ENCODE results near the gene GGTLC2. TPM values are rescaled to one million over a fixed set of nuclear protein-coding genes. Genes with fewer than 3 reads are reported as not detected.

The GGTLC2 gene
- polyA plus RNA-seq, 1 donor from 2014 or later = not detected

- Histone ChIP-seq H2AFZ (ENCODE audit: low read depth, low read length) (no peak overlapping the region), H3K9me2 (ENCODE audit: insufficient read depth, low read length) (no peaks in the 10 kb centered on the region), H3K27ac (ENCODE audit: low read length) (no peak overlapping the region), H3F3A (ENCODE audit: insufficient read depth, low read length, poor library complexity, severe bottlenecking) (no peaks in the 10 kb centered on the region), H4K20me1 (ENCODE audit: insufficient read depth) (no peaks in the 10 kb centered on the region), H3K9me3 (ENCODE audit: low read length) (no peaks in the 10 kb centered on the region), H3K4me2 (ENCODE audit: low read length) (no peak overlapping the region), H3K27me3 (ENCODE audit: insufficient read depth, low read depth, low read length) (no peaks in the 10 kb centered on the region), H3K9ac (ENCODE audit: low read length) (no peak overlapping the region), H3K4me3 (ENCODE audit: low read length) (no peak overlapping the region), H3K79me2 (replicated peaks; ENCODE audit: insufficient read depth, low read length) (no peaks in the 10 kb centered on the region), H3K36me3 (ENCODE audit: insufficient read depth, low read length) (no peaks in the 10 kb centered on the region)
- TF ChIP-seq TAF1 (IDR thresholded peaks at IDR 0.05; ENCODE audit: low read depth) (no peak), EP300 (conservative IDR thresholded peaks at IDR 0.05; ENCODE audit: poor library complexity, severe bottlenecking) (no peak), REST (IDR thresholded peaks at IDR 0.05; ENCODE audit: borderline replicate concordance) (no peak), SMC3 (conservative IDR thresholded peaks at IDR 0.05; ENCODE audit: poor library complexity) (no peak), POLR2AphosphoS5 (IDR thresholded peaks at IDR 0.05) (no peak), EZH2 (IDR thresholded peaks at IDR 0.05; ENCODE audit: borderline replicate concordance, insufficient read depth, low read length, poor library complexity, severe bottlenecking) (no peak), RAD21 (conservative IDR thresholded peaks at IDR 0.05) (no peak), MXI1 (conservative IDR thresholded peaks at IDR 0.05; ENCODE audit: poor library complexity, severe bottlenecking) (no peak), CTCF (IDR thresholded peaks at IDR 0.05; ENCODE audit: poor library complexity, severe bottlenecking) (no peak)
Measured at GRCh38 chr22:22689621-22690345, 45.4 kb downstream of the GGTLC2 start.

GRCh38 chr22:22691055-22691454, 46.6 kb downstream of the GGTLC2 start:
- Histone ChIP-seq H3K9me3 (ENCODE audit: low read length) (no peaks in the 10 kb centered on the region), H3K27me3 (ENCODE audit: insufficient read depth, low read depth, low read length) (no peaks in the 10 kb centered on the region)

More at GRCh38 chr22:22691055-22691454, 46.6 kb downstream of the GGTLC2 start:
- no peak overlapping the region for H3K4me3 ChIP-seq (ENCODE audit: low read length)
- TF ChIP-seq REST (IDR thresholded peaks at IDR 0.05; ENCODE audit: borderline replicate concordance) (no peak), TAF1 (IDR thresholded peaks at IDR 0.05; ENCODE audit: low read depth) (no peak), MXI1 (conservative IDR thresholded peaks at IDR 0.05; ENCODE audit: poor library complexity, severe bottlenecking) (no peak), EP300 (conservative IDR thresholded peaks at IDR 0.05; ENCODE audit: poor library complexity, severe bottlenecking) (no peak), POLR2AphosphoS5 (IDR thresholded peaks at IDR 0.05) (no peak)
- H3K9me2 ChIP-seq (ENCODE audit: insufficient read depth, low read length) = no peaks in the 10 kb centered on the region
- no peaks in the 10 kb centered on the region for H3K79me2 ChIP-seq (replicated peaks; ENCODE audit: insufficient read depth, low read length)
- H4K20me1 ChIP-seq (ENCODE audit: insufficient read depth) = no peaks in the 10 kb centered on the region
- no peak overlapping the region for H3K4me2 ChIP-seq (ENCODE audit: low read length)
- H3K27ac ChIP-seq (ENCODE audit: low read length) = no peak overlapping the region
- H3K9ac ChIP-seq (ENCODE audit: low read length) = no peak overlapping the region
- no peaks in the 10 kb centered on the region for H3K36me3 ChIP-seq (ENCODE audit: insufficient read depth, low read length)
- H3F3A ChIP-seq (ENCODE audit: insufficient read depth, low read length, poor library complexity, severe bottlenecking) = no peaks in the 10 kb centered on the region
- no peak overlapping the region for H2AFZ ChIP-seq (ENCODE audit: low read depth, low read length)

Data from neural cell (in vitro differentiated cells).